CMK (cell line): Measurements from ENCODE around the gene RNF13.
"Not testable (repeated sequence)": the region's sequence is repeated elsewhere in the genome, so short reads cannot be mapped to it uniquely, and the experiment has no call there.

Source experiments
- DNase-seq: peaks from one replicate; pipeline ENCODE4 v3.0.0-alpha.2; 2010; ENCODE audit warnings: low read depth

Gene RNF13

DNA sequence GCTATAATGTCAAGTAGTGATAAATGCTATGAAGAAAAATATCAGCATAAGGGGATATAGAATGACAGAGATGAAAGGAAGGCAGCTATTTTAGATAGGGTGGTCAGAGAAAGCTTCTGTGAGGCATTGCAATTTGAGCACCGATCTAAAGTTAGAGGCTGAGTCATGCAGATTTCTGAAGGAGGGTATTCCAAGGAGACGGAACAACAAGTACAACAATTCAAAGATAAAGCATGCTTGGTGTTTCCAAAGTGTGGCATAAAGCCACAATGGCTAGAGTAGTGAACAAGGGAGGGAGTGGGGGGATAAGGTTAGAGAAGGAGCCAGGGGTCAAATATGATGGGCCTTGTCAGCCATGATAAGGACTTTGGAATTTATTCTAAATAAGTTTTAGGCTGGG, 85.8 kb downstream of the RNF13 start:
- no peak for DNase-seq

- DNase-seq, result no peak
Observed at GRCh38 chr3:149900322-149900721, 87.3 kb downstream of the RNF13 start.

DNA sequence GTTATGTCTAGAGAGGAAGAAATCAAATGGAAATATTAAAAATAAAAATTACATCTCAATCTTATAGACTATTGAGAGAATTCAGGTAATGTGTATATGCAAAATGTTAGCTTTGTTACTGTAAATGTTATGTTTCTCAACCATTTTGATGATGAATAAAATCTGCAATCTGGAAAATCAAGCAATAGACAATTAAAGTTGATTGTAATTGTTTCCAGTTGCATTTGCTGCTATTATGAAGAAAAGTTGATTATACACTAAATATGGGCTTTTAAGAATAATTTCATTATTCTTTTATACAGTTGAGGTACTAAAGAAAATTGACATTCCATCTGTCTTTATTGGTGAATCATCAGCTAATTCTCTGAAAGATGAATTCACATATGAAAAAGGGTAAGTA, 88.8 kb downstream of the RNF13 start:
- DNase-seq, result no peak

GRCh38 chr3:149902498-149903139, 89.6 kb downstream of the RNF13 start:
- no peak for DNase-seq

DNA sequence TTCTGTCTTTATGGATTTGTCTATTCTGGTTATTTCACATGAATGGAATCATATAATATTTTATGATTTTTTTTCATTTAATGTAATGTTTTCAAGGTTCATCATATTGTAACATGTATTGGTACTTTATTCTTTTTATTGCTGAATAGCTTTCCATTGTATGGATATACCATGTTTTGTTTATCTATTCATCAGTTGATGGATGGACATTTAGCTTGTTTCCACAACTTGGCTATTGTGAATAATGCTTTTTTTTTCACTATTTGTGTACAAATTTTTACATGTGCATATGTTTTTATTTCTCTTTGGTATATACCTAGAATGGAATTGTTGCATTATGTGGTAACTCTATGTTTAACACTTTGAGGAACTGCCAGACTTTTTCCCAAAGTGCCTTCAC, 93.0 kb downstream of the RNF13 start:
- DNase-seq, result no peak

GRCh38 chr3:149908424-149908957, 95.5 kb downstream of the RNF13 start:
- DNase-seq, result no peak

DNA sequence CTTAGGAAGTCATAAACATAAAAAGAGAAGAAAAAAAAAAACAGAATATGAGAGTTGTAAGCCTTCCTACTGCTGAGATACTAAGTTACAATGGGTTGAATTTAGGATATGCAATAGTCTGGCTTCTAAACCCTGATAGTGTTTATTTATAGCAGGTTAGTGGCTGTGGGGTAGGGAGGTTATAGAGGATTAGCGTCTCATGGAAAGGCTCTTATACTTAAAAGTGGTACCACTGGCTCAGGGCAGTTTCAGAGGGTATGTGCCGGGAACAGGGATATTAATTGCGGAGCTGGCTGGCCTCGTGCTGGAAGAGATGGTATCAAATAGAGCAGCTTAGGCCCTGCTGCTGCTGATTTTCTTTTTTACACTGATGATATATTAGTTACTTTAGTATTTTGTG, 96.9 kb downstream of the RNF13 start:
- no peak for DNase-seq

DNA sequence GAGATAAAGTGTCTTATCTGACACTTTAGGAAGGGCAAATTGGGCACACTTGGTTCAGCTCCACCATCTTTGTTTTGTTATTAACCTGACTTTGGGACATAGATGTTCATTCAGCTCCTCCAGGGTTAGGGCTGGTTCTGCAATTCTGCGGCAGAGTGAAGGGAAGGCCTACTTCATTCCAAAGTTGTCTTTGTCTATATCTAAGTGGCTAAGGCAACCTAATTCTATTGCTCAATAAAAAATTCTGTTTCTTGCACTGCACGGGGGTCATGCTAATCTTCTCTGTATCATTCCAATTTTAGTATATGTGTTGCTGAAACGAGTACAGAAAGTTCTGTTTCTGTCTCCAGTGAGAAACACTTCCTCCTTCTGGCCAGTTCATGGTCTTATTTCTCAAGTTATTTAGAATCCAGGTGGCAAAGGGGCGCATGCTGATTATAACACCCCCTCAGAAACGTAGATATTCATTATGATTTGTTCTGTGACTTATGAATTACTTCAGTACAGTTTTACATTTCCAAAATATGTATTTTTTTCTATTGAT, 104.2 kb downstream of the RNF13 start:
- no peak for DNase-seq

DNA sequence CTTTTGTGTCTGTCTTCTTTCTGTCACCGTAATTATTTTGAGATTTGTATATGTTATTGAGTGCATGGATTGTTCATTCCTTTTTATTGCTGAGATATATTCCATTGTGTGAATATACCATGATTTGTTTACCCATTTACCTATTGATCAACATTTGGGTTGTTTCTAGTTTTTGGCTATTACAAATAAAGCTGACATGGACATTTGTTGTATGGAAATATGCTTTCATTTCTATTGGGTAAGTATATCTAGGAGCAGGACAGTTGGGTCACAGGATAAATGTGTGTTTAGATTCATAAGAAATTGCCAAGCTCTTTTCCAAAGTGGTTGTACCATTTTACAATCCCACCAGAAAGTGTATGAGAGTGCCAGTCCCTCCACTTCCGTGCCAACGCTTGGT, 106.5 kb downstream of the RNF13 start:
- DNase-seq, result no peak

- no peak for DNase-seq
Observed at GRCh38 chr3:149920119-149920518, 107.1 kb downstream of the RNF13 start.

DNA sequence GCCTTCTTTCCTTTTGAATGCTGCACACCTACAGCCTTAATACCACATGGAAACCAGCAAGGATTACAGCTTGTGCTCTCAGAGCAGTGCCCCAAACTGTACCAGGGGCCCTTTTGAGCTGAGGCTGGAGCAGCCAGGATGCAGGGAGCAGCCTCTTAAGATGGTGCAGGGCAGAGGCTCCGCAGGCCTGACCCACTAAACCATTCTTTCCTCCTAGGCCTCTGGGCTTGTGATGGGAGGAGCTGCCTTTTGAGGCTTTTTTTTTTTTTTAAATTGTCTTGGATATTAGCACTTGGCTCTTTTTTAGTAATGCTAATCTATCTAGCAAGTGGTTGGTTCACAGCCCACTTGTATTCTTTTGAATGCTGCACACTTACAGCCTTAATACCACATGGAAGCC, 120.0 kb downstream of the RNF13 start:
- no peak for DNase-seq

DNA sequence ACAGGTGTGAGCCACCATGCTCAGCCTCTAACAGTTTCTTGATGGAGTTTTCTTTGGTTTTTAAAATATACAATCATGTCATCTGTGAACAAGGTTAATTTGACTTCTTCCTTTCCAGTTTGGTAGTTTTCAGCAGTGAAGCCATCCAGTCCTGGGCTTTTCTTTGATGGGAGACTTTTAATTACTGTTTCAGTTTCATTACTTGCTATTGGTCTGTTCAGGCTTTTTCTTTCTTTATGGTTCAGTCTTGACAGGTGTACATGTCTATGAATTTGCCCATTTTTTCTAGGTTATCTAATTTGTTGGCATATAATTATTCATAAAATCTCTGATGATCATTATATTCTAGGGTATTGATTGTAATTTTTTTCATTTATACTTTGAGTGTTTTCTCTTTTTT, 120.8 kb downstream of the RNF13 start:
- DNase-seq, result no peak

- DNase-seq, result no peak
Observed at GRCh38 chr3:149934524-149934923, 121.5 kb downstream of the RNF13 start.

DNA sequence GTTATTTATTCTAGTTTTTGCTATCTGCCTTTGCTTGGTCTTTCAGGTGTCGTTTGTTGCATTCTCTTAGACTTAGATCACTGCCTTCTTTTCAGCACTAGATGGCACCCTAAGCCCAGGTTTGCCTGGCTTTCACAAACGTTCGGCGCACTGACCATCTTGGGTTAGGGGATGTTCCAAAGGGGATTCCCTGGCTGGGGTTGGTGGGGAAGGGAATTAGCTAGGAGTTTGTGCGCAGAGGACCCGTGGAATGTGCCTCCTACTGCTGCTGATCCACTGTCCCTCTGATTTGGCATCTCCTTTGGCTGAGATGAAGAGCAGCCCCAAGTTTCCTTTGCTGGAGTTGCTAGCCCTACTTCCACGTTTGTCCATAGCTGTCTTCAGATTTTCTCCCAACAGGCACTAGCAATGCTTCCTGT, 123.8 kb downstream of the RNF13 start:
- DNase-seq, result peak; percentile 11

DNA sequence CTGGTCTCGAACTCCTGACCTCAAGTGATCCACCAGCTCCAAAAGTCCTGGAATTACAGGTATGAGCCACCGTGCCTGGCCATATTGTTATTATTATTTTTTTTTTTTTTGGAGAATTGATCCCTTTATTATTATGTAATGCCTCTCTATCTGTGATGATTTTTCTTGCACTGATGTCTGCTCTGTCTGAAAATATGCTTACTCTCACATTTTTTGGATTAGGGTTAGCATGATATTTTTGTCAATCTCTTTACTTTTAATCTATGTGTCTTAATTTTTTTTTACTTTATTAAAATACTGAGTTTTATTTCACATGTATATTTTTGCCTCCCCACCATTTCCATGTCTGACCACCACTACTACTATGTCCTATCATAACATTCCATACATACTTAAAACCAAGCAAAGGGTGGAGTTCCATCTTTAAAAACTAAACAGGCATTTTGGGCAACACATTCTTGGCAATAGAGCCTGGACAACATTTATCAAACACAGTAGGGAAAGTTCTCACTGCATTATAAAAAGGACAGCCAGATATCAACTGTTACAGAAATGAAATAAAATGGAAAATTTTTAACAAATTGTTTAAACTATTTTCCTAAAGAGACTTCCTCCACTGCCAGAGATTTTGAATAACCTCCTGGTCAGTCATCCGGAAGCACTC, 125.5 kb downstream of the RNF13 start:
- DNase-seq, result not testable (repeated sequence)

GRCh38 chr3:149941186-149941585, 128.2 kb downstream of the RNF13 start:
- DNase-seq, result no peak

- DNase-seq, result no peak
Observed at GRCh38 chr3:149941946-149942345, 128.9 kb downstream of the RNF13 start.

DNA sequence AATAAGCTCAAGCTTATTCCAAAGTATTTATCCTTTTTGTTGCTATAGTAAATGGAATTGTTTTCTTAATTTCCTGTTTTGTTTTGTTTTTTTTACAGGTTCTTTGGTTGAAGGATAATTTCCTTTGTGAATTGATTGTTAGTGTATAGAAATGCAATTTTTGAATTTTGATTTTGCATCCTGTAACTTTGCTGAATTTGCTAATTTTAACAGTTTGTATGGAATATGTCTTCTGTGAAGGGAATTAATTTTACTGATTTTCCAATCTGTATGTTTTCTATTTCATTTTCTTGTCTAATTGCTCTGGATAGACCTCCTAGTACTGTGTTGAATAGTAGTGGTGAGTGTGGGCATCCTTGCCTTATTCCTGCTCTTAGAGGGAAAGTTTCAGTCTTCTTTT, 129.4 kb downstream of the RNF13 start:
- DNase-seq, result no peak

DNA sequence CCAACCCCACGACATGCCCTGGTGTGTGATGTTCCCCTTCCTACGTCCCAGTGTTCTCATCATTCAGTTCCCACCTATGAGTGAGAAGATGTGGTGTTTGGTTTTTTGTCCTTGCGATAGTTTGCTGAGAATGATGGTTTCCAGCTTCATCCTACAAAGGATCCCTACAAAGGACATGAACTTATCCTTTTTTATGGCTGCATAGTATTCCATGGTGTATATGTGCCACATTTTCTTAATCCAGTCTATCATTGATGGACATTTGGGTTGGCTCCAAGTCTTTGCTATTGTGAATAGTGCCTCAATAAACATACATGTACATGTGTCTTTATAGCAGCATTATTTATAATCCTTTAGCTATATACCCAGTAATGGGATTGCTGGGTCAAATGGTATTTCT, 131.0 kb downstream of the RNF13 start:
- not testable (repeated sequence) for DNase-seq

DNA sequence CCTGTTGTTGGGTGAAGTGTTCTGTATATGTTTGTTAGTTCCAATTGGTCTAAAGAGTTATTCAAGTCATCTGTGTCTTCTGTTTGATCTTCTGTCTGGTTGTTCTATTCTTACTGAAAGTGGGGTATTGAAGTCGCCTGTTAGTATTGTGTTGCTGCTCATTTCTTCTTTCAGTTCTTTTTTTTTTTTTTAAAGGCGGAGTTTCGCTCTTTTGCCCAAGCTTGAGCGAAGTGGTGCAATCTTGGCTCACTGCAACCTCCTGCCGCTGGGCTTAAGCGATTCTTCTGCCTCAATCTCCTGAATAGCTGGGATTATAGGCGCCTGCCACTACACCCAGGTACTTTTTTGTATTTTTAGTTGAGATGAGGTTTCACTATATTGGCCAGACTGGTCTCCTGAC, 134.2 kb downstream of the RNF13 start:
- DNase-seq, result no peak

DNA sequence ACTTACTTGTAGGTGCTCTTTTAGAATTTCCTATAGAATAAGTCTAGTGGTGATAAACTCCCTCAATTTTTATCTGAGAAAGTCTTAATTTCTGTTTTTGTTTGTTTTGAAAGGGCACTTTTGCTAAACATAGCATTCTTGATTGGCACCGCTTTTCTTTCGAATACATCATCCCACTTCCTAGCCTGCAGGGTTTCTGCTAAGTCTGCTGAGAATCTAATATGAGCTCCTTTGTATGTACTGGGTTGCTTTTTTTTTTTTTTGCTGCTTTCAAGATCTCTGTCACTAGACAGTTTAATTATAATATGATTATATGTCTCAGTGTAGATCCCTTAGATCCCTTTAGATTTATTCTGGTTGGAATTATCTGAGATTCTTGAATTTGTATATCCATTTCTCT, 136.2 kb downstream of the RNF13 start:
- DNase-seq, result no peak

DNA sequence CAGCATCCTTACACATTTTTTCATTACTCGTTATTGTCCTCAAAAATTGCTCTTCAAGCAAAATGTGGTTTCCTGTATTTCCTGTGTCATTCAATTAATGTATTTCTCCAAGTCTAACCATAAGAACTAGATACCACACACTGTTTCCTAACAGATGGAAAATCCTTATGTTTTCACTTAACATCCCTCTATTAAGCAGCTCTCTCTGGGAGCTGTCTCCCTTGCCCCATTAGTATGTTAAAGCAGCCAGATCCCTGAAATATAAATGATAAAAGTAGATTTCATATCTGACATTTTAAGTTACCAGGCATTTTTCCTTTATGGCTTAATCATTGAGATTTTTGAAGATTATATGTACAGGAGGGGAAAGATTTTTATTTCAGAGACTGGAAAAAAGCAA, 141.8 kb downstream of the RNF13 start:
- no peak for DNase-seq

GRCh38 chr3:149955449-149955848, 142.4 kb downstream of the RNF13 start:
- no peak for DNase-seq
